Activated naive CD4-positive, alpha-beta T cell treated with anti-CD3 and anti-CD28 coated beads, Interleukin-2, amount 10 ng/mL, durations not matched to agents 7 days and 5 days (primary cell): ENCODE measurements around the gene CLDN15.
"Not testable (repeated sequence)": the region's sequence is repeated elsewhere in the genome, so short reads cannot be mapped to it uniquely, and the experiment has no call there.

Experiments used
- CTCF ChIA-PET: fragments of 350-600 bp; sonication (Branson Sonifier 250); formaldehyde crosslinking; loops from one replicate; lab custom pipeline; 2021; ENCODE audit warnings: antibody characterized with exemption; lab: Charles Lee
- DNase-seq: peaks from one replicate; pipeline ENCODE4 v3.0.0-alpha.2; 2020
- H3K27ac Mint-ChIP-seq: one replicate; pipeline ENCODE4 v1.8.0; 2021; ENCODE audit warnings: mild to moderate bottlenecking, moderate library complexity, mixed read lengths
- H3K27me3 Mint-ChIP-seq: one replicate; pipeline ENCODE4 v1.8.0; 2021; ENCODE audit warnings: mild to moderate bottlenecking, mixed read lengths
- H3K36me3 Mint-ChIP-seq: one replicate; pipeline ENCODE4 v1.8.0; 2021; ENCODE audit warnings: mixed read lengths
- H3K4me1 Mint-ChIP-seq: one replicate; pipeline ENCODE4 v1.8.0; 2021; ENCODE audit warnings: mixed read lengths
- H3K4me3 Mint-ChIP-seq: one replicate; pipeline ENCODE4 v1.8.0; 2021; ENCODE audit warnings: mild to moderate bottlenecking, moderate library complexity, mixed read lengths
- H3K9me3 Mint-ChIP-seq: one replicate; pipeline ENCODE4 v1.8.0; 2021; ENCODE audit warnings: mixed read lengths

Gene CLDN15

GRCh38 chr7:101237206-101238067, at the start of gene CLDN15:
Gene CLDN15 (minus strand): TSS chr7:101237802. CDS start chr7:101237581, 221 bp downstream.
- H3K4me3 Mint-ChIP-seq: no peak within 1 kb of the TSS

GRCh38 chr7:101287032-101287431, 49.4 kb upstream of the CLDN15 start:
- H3K36me3 Mint-ChIP-seq: no peaks in the 10 kb centered on the region
- DNase-seq: no peak
- H3K9me3 Mint-ChIP-seq: no peaks in the 10 kb centered on the region
- H3K27me3 Mint-ChIP-seq: peaks cover 56% of the 10 kb centered on the region
- H3K4me1 Mint-ChIP-seq: peaks cover 17% of the 10 kb centered on the region
- H3K27ac Mint-ChIP-seq: no peak overlapping the region
- CTCF ChIA-PET: no interaction called here
- H3K4me3 Mint-ChIP-seq: no peak overlapping the region

More at GRCh38 chr7:101237206-101238067, at the start of gene CLDN15:
- Mint-ChIP-seq H3K9me3 (no peaks in the 10 kb centered on the region), H3K27me3 (no peaks in the 10 kb centered on the region), H3K27ac (no peak within 1 kb of the TSS), H3K4me1 (peaks cover 7% of the 10 kb centered on the region), H3K36me3 (peaks cover 16% of the 10 kb centered on the region)
- no peak for DNase-seq
- CTCF ChIA-PET: interaction anchor here (1.5 kb wide), 1 partner anchor 54 kb away, joined by 7 read pairs; no protein-coding TSS in a partner anchor

GRCh38 chr7:101285880-101286279, 48.3 kb upstream of the CLDN15 start:
- CTCF ChIA-PET, DNase-seq: not testable (repeated sequence)

GRCh38 chr7:101285171-101285570, 47.6 kb upstream of the CLDN15 start:
- Mint-ChIP-seq H3K36me3 (no peaks in the 10 kb centered on the region), H3K4me3 (no peak overlapping the region), H3K9me3 (no peaks in the 10 kb centered on the region), H3K27me3 (peaks cover 51% of the 10 kb centered on the region), H3K27ac (no peak overlapping the region), H3K4me1 (peaks cover 17% of the 10 kb centered on the region)
- CTCF ChIA-PET: interaction anchor here (0.6 kb wide), 1 partner anchor 387 kb away, joined by 3 read pairs; no protein-coding TSS in a partner anchor
- no peak for DNase-seq

More at GRCh38 chr7:101285880-101286279, 48.3 kb upstream of the CLDN15 start:
- not testable (repeated sequence) for H3K27ac Mint-ChIP-seq, H3K4me3 Mint-ChIP-seq, H3K9me3 Mint-ChIP-seq, H3K36me3 Mint-ChIP-seq
- H3K27me3 Mint-ChIP-seq: peaks cover 56% of the 10 kb centered on the region
- peaks cover 17% of the 10 kb centered on the region for H3K4me1 Mint-ChIP-seq

- H3K27me3 Mint-ChIP-seq: peaks cover 41% of the 10 kb centered on the region
- H3K4me3 Mint-ChIP-seq, DNase-seq, H3K4me1 Mint-ChIP-seq, H3K9me3 Mint-ChIP-seq, H3K36me3 Mint-ChIP-seq, H3K27ac Mint-ChIP-seq: not testable (repeated sequence)
- CTCF ChIA-PET: interaction anchor here (0.7 to 4.1 kb wide), 4 partner anchors 10 to 137 kb away, joined by 3 to 56 read pairs (median 18); no protein-coding TSS in a partner anchor
These were observed 43.3 kb upstream of the CLDN15 start for GRCh38 chr7:101280912-101281311.

- H3K27me3 Mint-ChIP-seq: peaks cover 36% of the 10 kb centered on the region
- no peak overlapping the region for H3K4me3 Mint-ChIP-seq
These were observed 41.1 kb upstream of the CLDN15 start for GRCh38 chr7:101278461-101279292.

GRCh38 chr7:101277155-101277554, 39.6 kb upstream of the CLDN15 start:
- Mint-ChIP-seq H3K4me3 (no peak overlapping the region), H3K27ac (no peak overlapping the region), H3K27me3 (peaks cover 35% of the 10 kb centered on the region), H3K4me1 (no peaks in the 10 kb centered on the region), H3K9me3 (no peaks in the 10 kb centered on the region), H3K36me3 (no peaks in the 10 kb centered on the region)
- CTCF ChIA-PET: no interaction called here
- DNase-seq: no peak

More at GRCh38 chr7:101278461-101279292, 41.1 kb upstream of the CLDN15 start:
- Mint-ChIP-seq H3K9me3 (no peaks in the 10 kb centered on the region), H3K27ac (no peak overlapping the region), H3K36me3 (no peaks in the 10 kb centered on the region), H3K4me1 (peaks cover 8% of the 10 kb centered on the region)
- no peak for DNase-seq
- CTCF ChIA-PET: interaction anchor here (1.0 kb wide), 1 partner anchor 86 kb away, joined by 4 read pairs; no protein-coding TSS in a partner anchor

- Mint-ChIP-seq H3K4me3 (no peak overlapping the region), H3K4me1 (no peaks in the 10 kb centered on the region), H3K27me3 (peaks cover 26% of the 10 kb centered on the region), H3K9me3 (no peaks in the 10 kb centered on the region), H3K27ac (no peak overlapping the region), H3K36me3 (no peaks in the 10 kb centered on the region)
- CTCF ChIA-PET: interaction anchor here (0.6 to 1.3 kb wide), 2 partner anchors 17 to 132 kb away, joined by 3 to 5 read pairs; no protein-coding TSS in a partner anchor
- DNase-seq: no peak
These were observed 35.6 kb upstream of the CLDN15 start for GRCh38 chr7:101273206-101273605.

- H3K36me3 Mint-ChIP-seq: no peaks in the 10 kb centered on the region
- H3K27ac Mint-ChIP-seq: no peak overlapping the region
- no peaks in the 10 kb centered on the region for H3K9me3 Mint-ChIP-seq
- CTCF ChIA-PET: interaction anchor here (1.1 to 1.3 kb wide), 2 partner anchors 20 to 44 kb away, joined by 3 read pairs; no protein-coding TSS in a partner anchor
- DNase-seq: no peak
- H3K4me1 Mint-ChIP-seq: no peaks in the 10 kb centered on the region
- peaks cover 22% of the 10 kb centered on the region for H3K27me3 Mint-ChIP-seq
- H3K4me3 Mint-ChIP-seq: no peak overlapping the region
These were observed 33.4 kb upstream of the CLDN15 start for GRCh38 chr7:101271021-101271420.

- Mint-ChIP-seq H3K4me3 (no peak overlapping the region), H3K27me3 (peaks cover 32% of the 10 kb centered on the region), H3K27ac (no peak overlapping the region), H3K9me3 (no peaks in the 10 kb centered on the region), H3K4me1 (no peaks in the 10 kb centered on the region), H3K36me3 (no peaks in the 10 kb centered on the region)
- no peak for DNase-seq
- CTCF ChIA-PET: interaction anchor here (1.0 kb wide), 1 partner anchor 122 kb away, joined by 4 read pairs; no protein-coding TSS in a partner anchor
These were observed 32.1 kb upstream of the CLDN15 start for GRCh38 chr7:101269664-101270063.

GRCh38 chr7:101265622-101266516, 28.3 kb upstream of the CLDN15 start:
- no peaks in the 10 kb centered on the region for H3K9me3 Mint-ChIP-seq
- H3K4me3 Mint-ChIP-seq: no peak overlapping the region
- H3K27me3 Mint-ChIP-seq: peaks cover 49% of the 10 kb centered on the region
- no peaks in the 10 kb centered on the region for H3K4me1 Mint-ChIP-seq
- no peak for DNase-seq
- H3K36me3 Mint-ChIP-seq: no peaks in the 10 kb centered on the region
- H3K27ac Mint-ChIP-seq: no peak overlapping the region
- CTCF ChIA-PET: interaction anchor here (1.4 kb wide), 1 partner anchor 25 kb away, joined by 3 read pairs; no protein-coding TSS in a partner anchor

GRCh38 chr7:101264102-101264706, 26.6 kb upstream of the CLDN15 start:
- H3K9me3 Mint-ChIP-seq, H3K4me1 Mint-ChIP-seq, H3K4me3 Mint-ChIP-seq, DNase-seq, H3K36me3 Mint-ChIP-seq: not testable (repeated sequence)
- peaks cover 40% of the 10 kb centered on the region for H3K27me3 Mint-ChIP-seq
- CTCF ChIA-PET: interaction anchor here (1.4 kb wide), 1 partner anchor 26 kb away, joined by 3 read pairs; no protein-coding TSS in a partner anchor
- peak overlapping the region; percentile 58 for H3K27ac Mint-ChIP-seq
